Stimulated activated CD4-positive, alpha-beta T cell treated with anti-CD3 and anti-CD28 coated beads, Interleukin-4, amount 100 ng/mL, for 4 hours (primary cell): ENCODE data around the gene RC3H2.
"Not testable (repeated sequence)": the region's sequence is repeated elsewhere in the genome, so short reads cannot be mapped to it uniquely, and the experiment has no call there.

Experiments
- DNase-seq, 2 experiments: peaks; one replicate each; pipeline ENCODE4 v3.0.0-alpha.2; 2020

The RC3H2 gene

DNA sequence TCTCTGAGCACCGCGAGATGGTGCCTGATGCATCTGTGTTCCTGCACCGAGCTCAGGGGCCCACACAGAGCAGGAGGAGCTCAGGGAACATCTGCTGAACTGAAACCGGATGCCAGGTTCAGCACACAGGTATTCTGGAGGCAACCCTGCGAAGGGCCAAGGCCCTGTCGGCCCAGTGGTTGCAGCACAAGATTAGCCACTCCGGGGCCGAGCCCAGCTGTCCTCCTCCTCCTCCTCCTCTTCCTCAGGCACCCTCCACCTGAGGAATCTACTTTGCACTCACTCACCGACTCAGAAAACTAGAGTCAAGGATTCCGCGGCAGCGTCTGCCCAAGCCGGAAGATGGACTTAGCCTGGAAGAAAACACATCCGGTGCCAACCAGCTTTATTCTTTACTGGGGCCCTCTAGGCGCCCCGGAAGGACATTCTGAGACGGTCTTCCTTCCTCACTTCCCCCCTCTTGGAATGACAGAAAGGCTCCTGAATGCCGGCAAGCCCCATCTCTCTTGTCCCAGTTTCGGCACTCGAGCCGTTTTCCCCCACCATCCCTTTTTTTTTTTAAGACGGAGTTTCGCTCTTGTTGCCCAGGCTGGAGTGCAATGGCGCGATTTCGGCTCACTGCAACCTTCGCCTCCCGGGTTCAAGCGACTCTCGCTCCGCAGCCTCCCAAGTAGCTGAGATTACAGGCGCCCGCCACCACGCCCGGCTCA, 8.0 kb upstream of the RC3H2 start, which contains the start of gene ZBTB6:
Gene ZBTB6, minus strand, starts transcription at position 360 of the 710 bp plus-strand sequence. CDS start 1,251 bp downstream, outside the sequence.
- peak; percentile 53 to 67 for DNase-seq

DNA sequence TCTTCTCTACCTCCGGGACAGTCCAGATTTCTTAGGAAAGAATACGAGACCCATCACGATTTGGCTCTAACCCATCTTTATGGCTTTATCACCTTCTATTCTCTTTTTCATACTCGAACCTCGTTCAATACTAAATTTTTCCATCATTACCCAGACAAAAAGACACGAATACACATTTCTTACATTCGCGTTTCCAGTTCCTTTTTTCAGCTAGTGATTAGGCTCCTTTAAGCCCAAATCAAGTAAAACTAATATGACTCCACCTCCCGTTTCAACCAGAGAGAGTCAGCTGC, 7.5 kb upstream of the RC3H2 start:
- no peak for DNase-seq

DNA sequence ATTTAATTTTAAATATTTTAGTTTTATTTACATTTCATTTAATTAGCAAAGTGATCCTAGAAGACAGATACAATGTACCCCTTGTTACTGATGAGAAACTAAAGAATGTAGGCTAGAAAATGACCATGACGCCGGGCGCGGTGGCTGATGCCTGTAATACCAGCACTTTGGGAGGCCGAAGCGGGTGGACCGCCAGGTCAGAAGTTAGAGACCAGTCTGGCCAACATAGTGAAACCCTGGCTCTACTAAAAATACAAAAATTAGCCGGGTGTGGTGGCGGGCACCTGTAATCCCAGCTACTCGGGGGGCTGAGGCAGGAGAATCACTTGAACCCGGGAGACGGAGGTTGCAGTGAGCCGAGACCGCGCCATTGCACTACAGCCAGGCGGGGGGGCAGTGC, 963 bp upstream of the RC3H2 start:
- not testable (repeated sequence) for DNase-seq

DNA sequence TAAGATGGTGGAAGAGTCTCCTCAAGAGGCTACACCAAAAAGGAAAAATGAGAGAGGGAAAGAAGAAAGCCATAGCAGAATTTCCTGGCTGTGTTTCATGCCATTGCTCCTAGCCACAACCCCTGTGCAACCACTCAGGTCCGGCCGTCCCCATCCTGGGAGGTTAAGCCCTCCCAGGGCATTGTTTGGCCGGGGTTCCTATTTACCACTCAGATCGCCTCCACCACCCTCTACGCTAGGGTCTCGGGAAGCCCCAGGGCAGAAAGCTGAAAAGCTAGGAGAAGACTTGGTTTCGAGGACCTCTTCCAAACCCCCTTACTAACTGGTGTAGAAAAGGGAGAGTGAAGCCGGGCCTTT, 715 bp downstream of the RC3H2 start:
- DNase-seq = peak in 1 of 2 experiments; percentile 4

DNA sequence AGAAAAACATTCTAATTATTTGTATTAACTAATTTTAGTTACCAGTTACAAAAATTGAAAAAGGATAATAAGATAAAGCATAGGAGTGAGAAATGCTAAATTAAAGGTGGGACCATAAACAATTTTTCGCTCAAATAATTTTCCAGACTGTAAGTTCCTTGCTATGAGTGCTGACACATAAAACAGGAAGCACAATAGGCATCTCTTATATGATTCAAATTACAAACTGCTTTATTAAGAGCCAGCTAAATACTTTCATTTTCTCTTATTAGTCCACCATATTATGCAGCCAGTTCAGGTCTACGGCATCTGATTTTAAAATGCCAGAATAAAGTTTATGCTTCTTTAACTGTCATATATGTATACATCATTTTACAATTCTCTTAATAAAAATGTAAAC, 4.4 kb downstream of the RC3H2 start:
- DNase-seq = no peak

DNA sequence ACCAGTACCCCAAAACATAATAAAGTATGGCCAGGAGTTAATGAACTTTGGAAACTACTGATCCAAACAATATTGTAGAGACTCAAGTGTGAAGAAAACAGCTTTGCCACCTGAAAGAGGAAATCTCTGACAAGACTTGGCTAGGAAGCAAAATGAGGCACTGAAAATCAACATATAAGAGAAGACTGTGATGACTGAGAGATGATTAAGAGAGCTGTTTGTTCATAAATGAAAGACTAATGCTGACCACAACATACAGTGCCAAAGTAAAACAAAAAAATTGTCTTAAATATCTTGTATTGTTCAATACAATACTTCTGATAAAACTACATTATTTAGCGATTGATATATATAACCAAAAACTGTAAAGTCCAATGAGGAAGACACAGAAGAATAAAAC, 7.2 kb downstream of the RC3H2 start:
- DNase-seq = no peak

DNA sequence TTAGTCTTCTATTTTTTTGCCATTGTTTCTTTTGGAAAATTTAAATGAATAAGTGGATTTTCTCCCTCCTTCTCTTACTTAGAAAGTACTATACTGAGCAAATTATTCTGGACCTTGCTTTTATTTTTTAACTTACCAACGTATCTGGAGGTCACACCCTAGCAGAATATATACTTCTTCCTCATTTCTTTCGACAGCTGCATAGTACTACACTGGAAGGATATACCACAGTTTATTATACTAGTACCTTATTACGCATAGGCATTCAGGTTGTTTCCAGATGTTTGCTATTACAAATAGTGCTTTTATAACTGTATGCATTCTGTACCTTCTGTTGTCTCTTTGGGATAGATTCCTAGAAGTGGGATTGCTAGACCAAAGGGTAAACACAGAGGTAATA, 16.7 kb downstream of the RC3H2 start:
- no peak for DNase-seq

DNA sequence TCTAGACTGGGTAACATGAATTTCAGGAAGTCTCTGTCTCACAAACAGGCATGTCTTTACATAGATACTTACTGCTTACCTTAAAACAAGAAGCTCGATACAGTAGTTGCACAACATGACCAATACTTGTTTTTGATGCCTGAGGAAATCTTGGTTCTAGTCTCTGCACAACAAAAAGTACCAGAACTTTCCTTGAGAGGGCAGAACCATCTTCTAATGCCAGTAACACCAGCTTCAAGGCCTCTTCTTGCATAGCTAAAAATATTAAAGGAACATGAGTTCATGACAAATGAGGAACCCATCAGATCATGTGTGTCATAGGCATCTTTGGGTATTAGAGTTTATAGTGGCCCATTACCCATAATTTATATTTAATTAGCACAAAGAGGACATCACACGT, 22.0 kb downstream of the RC3H2 start:
- DNase-seq = no peak

DNA sequence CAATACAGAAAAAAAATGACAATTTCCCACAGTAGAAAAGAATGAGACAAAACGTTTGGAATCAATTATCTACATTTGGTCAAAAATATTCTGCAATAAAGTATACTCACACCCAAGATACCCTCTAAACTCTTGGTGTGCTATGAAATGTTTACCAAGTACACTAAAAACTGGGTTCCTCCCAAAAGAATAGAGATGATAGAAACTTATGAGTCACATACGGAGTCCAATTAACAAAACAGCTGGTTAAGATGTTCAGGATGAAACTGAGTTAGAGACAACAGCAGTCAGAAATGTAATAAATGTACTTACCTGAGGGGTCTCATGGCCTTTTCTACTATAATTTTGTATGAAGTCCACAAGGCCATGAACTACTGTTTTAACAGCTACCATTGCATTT, 25.7 kb downstream of the RC3H2 start:
- no peak for DNase-seq

DNA sequence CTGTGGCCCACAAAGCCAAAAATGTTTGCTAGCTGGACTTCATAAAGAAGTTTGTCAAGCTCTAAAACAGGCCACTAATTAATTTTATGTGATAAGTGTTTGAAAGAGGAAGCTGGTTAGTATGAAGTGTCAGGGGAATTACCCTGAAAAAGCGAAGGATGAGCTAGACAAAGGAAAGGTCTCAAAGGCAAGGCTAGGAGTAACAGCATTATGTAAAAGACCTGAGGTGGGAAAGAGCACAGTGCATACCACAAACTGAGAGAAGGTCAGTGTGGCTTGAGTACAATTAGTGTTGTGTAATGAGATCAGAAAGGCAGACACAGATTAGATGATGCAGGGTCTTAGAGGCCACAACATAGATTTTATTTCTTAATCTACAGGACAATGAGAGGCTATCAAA, 29.6 kb downstream of the RC3H2 start:
- no peak for DNase-seq

DNA sequence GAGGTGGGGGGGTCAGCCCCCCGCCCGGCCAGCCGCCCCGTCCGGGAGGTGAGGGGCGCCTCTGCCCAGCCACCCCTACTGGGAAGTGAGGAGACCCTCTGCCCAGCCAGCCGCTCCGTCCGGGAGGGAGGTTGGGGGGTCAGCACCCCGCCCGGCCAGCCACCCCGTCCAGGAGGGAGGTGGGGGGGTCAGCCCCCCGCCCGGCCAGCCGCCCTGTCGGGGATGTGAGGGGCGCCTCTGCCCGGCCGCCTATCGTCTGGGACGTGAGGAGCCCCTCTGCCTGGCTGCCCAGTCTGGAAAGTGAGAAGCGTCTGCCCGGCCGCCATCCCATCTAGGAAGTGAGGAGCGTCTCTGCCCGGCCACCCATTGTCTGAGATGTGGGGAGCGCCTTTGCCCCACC, 37.9 kb downstream of the RC3H2 start:
- DNase-seq = not testable (repeated sequence)

DNA sequence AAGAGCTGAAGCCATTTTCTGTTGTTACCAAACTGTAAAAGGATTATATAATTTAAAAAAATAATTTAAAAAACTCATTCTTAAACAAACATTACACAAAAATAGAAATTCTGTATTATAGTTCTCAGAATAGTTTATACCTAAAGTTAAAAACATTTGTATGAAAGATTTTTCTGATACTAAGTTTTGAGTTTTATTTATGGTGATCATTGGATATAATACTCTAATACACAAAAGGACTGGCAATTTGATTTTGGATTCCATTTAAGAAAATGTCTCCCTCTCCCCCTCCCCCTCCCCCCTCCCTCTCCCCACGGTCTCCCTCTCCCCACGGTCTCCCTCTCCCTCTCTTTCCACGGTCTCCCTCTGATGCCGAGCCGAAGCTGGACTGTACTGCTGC, 39.1 kb downstream of the RC3H2 start:
- no peak for DNase-seq

DNA sequence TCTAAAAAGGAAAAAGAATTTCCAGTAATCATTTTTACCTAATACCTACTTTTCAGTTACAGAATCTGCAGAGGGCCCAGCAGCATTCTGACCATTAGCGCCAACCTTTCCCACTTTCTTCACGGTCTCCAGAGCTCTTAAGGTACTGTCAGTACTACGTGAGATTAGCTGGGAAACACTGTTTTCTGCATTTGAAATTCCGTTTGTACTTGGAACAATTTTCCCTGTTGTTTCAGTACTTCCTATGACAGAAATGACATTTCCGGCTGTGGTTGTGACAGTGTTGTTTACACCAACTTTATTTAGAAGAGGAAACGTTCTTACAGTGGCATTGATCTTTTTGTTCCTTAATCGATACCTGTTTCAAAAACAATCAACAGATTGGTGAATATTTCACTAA, 39.9 kb downstream of the RC3H2 start:
- no peak for DNase-seq

DNA sequence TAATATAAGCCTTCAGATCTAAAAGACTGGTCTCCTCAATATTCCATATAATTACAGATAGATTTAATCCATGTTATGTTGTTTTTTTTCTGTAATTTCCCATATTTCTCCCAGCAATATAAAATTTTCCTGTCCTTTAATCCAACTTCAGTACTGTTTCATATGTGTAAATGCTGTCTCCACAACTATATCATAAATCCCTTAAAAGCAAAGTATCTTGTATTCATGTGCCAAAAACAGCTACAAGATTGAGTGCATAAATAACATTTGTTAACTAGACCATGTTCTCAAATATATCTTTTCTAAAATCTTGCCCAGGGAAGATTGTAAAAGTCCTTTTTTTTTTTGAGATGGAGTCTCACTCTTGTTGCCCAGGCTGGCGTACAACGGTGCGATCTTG, 41.8 kb downstream of the RC3H2 start:
- no peak for DNase-seq

DNA sequence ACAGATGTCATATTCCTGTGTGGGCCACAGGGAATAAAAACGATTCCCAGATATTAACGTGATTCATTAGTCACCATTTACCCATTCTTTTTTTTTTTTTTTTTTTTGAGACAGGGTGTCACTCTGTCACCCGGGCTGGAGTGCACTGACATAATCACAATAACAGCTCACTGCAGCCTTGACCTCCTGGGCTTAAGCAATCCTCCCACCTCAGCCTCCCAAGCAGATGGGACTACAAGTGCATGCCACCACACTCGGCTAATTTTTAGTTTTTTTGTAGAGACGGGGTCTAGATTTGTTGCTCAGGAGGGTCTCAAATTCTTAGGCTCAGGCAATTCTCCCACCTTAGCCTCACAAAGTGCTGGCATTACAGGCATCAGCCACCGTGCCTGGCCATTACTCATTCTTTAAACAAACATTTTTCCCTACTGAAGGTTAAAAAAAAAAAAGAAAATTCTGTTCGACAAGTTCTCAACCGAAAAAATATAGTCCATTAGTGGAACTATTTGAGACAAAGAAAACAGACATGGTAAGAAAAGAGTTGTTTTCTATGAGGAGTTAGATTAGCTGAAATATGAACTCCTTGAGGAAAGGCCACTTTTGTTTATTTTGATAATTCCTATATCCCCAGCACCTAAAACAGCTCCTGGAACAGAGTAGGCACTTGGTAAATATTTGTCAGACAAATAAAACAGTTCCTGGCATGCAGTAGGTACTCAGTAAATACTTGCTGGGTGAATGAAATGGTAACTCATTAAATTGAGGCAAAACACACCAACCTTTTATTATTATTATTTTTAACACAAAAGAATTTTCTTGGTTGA, 44.6 kb downstream of the RC3H2 start:
- no peak for DNase-seq

DNA sequence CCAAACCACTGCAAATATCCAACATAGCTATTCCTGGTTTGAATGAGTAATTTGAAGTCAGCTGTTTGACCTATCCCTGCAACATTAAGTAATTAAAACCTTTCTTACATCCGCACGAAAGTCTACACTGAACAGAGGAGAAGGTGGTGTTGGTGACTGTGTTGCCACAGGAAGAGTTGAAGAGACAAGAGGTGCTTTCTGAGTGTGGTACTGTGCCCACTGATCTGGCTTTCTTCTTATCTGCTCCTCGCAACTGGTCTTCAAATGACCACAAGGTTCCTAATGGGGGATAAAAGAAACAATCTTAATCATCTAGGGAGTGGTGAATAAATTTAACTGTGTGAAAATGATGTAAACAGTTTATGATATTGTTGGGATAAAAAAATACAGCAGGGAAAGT, 47.3 kb downstream of the RC3H2 start:
- DNase-seq = no peak

DNA sequence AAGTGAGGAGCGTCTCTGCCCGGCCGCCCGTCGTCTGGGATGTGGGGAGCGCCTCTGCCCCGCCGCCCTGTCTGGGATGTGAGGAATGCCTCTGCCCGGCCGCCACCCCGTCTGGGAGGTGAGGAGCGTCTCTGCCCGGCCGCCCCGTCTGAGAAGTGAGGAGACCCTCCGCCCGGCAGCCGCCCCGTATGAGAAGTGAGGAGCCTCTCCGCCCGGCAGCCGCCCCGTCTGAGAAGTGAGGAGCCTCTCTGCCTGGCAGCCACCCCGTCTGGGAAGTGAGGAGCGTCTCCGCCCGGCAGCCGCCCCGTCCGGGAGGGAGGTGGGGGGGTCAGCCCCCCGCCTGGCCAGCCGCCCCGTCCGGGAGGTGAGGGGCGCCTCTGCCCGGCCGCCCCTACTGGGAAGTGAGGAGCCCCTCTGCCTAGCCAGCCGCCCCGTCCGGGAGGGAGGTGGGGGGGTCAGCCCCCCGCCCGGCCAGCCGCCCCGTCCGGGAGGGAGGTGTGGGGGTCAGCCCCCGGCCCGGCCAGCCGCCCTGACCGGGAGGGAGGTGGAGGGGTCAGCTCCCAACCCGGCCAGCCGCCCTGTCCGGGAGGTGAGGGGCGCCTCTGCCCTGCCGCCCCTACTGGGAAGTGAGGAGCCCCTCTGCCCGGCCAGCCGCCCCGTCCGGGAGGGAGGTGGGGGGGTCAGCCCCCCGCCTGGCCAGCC, 52.9 kb downstream of the RC3H2 start:
- not testable (repeated sequence) for DNase-seq

DNA sequence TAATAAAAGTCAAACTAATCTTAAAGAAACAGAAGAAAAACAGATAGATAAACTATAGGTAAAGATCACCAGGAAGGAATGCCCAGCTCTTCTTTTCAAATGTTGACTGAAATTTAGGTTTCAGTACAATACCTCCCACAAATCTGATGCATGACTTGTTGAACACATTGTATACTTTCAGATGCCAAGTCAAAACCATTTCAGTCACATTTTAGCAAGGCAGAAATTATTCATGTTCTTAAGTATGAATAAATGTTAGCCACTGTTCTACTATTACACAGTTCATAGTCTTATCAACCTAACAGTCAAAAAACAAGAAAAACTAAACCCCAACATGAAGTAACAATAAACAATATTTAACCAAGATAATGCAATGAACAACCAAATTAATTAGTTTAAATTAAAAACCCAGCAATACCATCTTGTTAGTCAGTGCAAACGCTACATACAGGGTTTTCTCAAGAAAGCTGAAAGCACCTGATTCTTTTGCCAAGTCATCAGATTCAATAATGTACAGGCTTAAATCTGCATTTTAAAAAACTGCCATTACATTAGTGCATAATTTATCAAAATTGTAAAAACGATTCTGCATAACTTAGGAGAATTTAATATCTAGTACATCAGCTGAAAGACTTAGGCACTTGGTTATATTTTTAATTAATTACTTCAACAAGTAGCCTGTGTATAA, 56.8 kb downstream of the RC3H2 start:
- no peak for DNase-seq

DNA sequence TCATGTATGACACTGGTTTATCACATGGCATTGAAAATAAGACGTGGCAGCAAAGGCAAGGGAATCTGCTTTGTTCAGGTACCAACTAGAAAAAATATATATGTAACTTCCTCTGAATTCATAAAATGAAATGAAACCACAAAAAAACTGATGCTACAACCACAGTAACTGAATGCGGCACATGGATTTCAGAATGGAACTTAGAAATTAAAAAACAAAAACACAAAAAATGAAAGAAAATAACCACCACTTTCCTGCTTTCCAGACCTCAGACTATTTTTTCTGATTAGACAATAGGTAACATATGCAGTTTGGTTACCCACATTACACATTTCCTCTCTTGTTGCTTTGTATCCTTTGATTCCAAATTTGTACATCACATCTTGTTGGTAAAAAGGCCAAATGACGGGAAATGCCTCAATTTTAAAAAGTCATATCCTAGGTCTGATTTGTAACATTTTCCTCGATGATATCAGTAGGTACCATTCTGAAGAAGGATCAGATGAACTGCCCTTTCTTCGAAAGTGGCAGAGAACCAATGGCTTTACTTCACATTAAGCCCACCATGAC, 58.7 kb downstream of the RC3H2 start:
- no peak for DNase-seq

DNA sequence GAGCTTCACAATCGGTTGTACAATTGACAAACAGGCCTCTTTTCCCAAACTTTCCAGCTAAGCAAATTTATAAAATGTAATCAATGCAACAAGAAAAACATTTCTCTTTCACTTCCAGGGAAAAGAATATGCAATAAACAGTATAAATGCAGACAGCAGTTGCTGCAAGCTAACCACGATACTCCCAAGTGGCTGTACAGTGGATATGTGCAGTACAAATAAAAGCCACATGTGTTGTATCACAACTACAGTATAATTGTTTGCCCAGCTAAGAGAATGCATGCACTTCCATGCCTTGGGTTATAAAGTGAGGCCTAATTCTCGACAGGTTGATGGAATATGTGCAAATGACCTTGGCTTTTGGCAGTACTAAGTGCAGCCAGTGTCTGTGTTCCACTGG, 60.0 kb downstream of the RC3H2 start:
- no peak for DNase-seq

DNA sequence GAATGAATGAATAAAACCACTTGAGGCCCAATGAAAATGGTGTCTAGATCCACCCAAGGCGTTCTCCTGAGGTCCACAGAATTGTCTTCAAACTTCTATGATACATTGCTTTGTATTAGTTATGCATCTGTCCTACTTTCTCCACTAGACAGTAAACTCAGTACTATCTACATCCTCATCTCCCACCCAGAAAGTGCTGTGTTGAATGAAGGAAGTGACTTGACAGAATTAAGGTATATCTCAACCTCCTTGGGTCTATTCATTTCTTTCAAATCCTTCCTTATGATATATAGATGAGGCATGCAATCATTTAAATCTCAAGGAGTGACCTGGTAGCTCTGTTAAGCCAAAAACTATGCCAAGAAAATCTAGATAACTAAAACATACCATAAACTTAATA, 61.0 kb downstream of the RC3H2 start:
- DNase-seq = no peak

DNA sequence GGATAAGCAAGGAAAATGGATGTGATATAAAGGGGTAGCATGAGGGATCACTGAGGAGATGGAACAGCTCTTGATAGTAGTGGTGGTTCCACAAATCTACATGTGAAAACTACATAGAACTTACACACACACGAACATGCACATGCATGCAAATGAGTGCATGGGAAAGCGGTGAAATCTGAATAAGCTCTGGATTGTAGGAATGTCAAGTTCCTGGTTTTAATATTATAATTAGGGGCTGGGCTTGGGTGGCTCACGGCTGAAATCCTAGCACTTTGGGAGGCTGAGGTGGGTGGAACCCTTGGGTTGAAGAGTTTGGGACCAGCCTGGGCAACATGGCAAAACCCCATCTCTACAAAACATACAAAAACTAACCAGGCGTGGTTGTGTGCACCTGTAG, 63.7 kb downstream of the RC3H2 start:
- no peak for DNase-seq

DNA sequence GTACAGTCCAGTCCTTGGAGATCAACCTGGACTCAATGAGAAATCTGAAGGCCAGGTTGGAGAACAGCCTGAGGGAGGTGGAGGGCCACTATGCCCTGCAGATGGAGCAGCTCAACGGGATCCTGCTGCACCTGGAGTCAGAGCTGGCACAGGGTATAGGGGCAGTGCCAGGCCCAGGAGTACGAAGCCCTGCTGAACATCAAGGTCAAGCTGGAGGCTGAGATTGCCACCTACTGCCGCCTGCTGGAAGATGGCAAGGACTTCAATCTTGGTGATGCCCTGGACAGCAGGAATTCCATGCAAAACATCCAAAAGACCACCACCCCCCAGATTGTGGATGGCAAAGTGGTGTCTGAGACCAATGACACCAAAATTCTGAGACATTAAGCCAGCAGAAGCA, 66.7 kb downstream of the RC3H2 start:
- not testable (repeated sequence) for DNase-seq
